Measurements from ENCODE around the gene ITGA1.

The ITGA1 gene

GRCh38 chr5:52759331-52759730 is 28.4 kb upstream of the ITGA1 start:
- H3K27ac ChIP-seq = no peak overlapping the region
- no peak for TF ChIP-seq ZFX (IDR thresholded peaks at IDR 0.05; ENCODE audit: borderline replicate concordance)
- no peak for TF ChIP-seq CTCF (IDR thresholded peaks at IDR 0.05)

GRCh38 chr5:52760695-52761366 is 26.9 kb upstream of the ITGA1 start:
- no peak overlapping the region for H3K27ac ChIP-seq
- TF ChIP-seq CTCF (IDR thresholded peaks at IDR 0.05) (no peak), ZFX (IDR thresholded peaks at IDR 0.05; ENCODE audit: borderline replicate concordance) (no peak)

GRCh38 chr5:52767217-52767743 is 20.4 kb upstream of the ITGA1 start:
- H3K27ac ChIP-seq = no peak overlapping the region
- no peak for TF ChIP-seq ZFX (IDR thresholded peaks at IDR 0.05; ENCODE audit: borderline replicate concordance)
- no peak for TF ChIP-seq CTCF (IDR thresholded peaks at IDR 0.05)

GRCh38 chr5:52767766-52768480 is 19.8 kb upstream of the ITGA1 start:
- TF ChIP-seq CTCF (IDR thresholded peaks at IDR 0.05) = no peak
- TF ChIP-seq ZFX (IDR thresholded peaks at IDR 0.05; ENCODE audit: borderline replicate concordance) = no peak
- no peak overlapping the region for H3K27ac ChIP-seq

- TF ChIP-seq CTCF (IDR thresholded peaks at IDR 0.05) (no peak), ZFX (IDR thresholded peaks at IDR 0.05; ENCODE audit: borderline replicate concordance) (no peak)
- no peak overlapping the region for H3K27ac ChIP-seq
Observed at GRCh38 chr5:52769061-52769460, 18.7 kb upstream of the ITGA1 start.

- no peak for TF ChIP-seq CTCF (IDR thresholded peaks at IDR 0.05)
- no peak for TF ChIP-seq ZFX (IDR thresholded peaks at IDR 0.05; ENCODE audit: borderline replicate concordance)
- no peak overlapping the region for H3K27ac ChIP-seq
Observed at GRCh38 chr5:52770287-52770939, 17.3 kb upstream of the ITGA1 start.
